Astrocyte (in vitro differentiated cells and primary cell): Measurements from ENCODE around the gene SPON1. TPM values are rescaled to one million over a fixed set of nuclear protein-coding genes. Genes with fewer than 3 reads are reported as not detected.
"Not testable (repeated sequence)": the region's sequence is repeated elsewhere in the genome, so short reads cannot be mapped to it uniquely, and the experiment has no call there.

Source experiments
- DNase-seq: peaks from one replicate; pipeline ENCODE4 v3.0.0-alpha.2; 2010; ENCODE audit warnings: low read depth
- FAIRE-seq: peaks from 2 replicates; lab custom pipeline; 2011; peaks lifted over from hg19 to GRCh38; lab: Jason Lieb, UNC
- H2AFZ ChIP-seq: 2 replicates; pipeline ENCODE4 v1.6.0; 2012; ENCODE audit warnings: low read depth, low read length, inconsistent platforms
- H3K27ac ChIP-seq: 2 replicates; pipeline ENCODE4 v1.5.1; 2011; ENCODE audit warnings: low read depth, low read length, inconsistent platforms
- H3K27me3 ChIP-seq: 2 replicates; pipeline ENCODE4 v1.6.0; 2011; ENCODE audit warnings: low read length, inconsistent platforms; ENCODE audit not compliant: insufficient read depth
- H3K36me3 ChIP-seq: 2 replicates; pipeline ENCODE4 v1.5.1; 2011; ENCODE audit warnings: low read length, inconsistent platforms; ENCODE audit not compliant: insufficient read depth
- H3K4me1 ChIP-seq: 2 replicates; pipeline ENCODE4 v1.5.1; 2011; ENCODE audit warnings: low read length, inconsistent platforms; ENCODE audit not compliant: insufficient read depth
- H3K4me2 ChIP-seq: 2 replicates; pipeline ENCODE4 v1.6.0; 2012; ENCODE audit warnings: low read length, inconsistent platforms
- H3K4me3 ChIP-seq: 2 replicates; pipeline ENCODE4 v1.5.1; 2011; ENCODE audit warnings: low read depth, mild to moderate bottlenecking, low read length, inconsistent platforms; ENCODE audit not compliant: insufficient read depth
- H3K79me2 ChIP-seq: 2 replicates; pipeline ENCODE4 v1.6.0; 2012; ENCODE audit warnings: mild to moderate bottlenecking, low read length, inconsistent platforms; ENCODE audit not compliant: insufficient read depth
- H3K9ac ChIP-seq: 2 replicates; pipeline ENCODE4 v1.6.0; 2012; ENCODE audit warnings: mild to moderate bottlenecking, low read length, inconsistent platforms
- H3K9me3 ChIP-seq: 2 replicates; pipeline ENCODE4 v1.5.1; 2012; ENCODE audit warnings: low read depth, mild to moderate bottlenecking, low read length, inconsistent platforms; ENCODE audit not compliant: insufficient read depth
- H4K20me1 ChIP-seq: 2 replicates; pipeline ENCODE4 v1.6.0; 2012; ENCODE audit warnings: low read length, inconsistent platforms; ENCODE audit not compliant: insufficient read depth
- H3K27ac Mint-ChIP-seq: one replicate; pipeline ENCODE4 v1.8.0; 2021; ENCODE audit warnings: mild to moderate bottlenecking, mixed read lengths; ENCODE audit not compliant: unreplicated experiment
- H3K27me3 Mint-ChIP-seq: one replicate; pipeline ENCODE4 v1.8.0; 2021; ENCODE audit warnings: low read depth, mixed read lengths; ENCODE audit not compliant: unreplicated experiment
- H3K36me3 Mint-ChIP-seq: one replicate; pipeline ENCODE4 v1.8.0; 2021; ENCODE audit warnings: low read depth, mixed read lengths; ENCODE audit not compliant: unreplicated experiment
- H3K4me1 Mint-ChIP-seq: one replicate; pipeline ENCODE4 v1.8.0; 2021; ENCODE audit warnings: low read depth, mixed read lengths; ENCODE audit not compliant: unreplicated experiment
- H3K4me3 Mint-ChIP-seq: one replicate; pipeline ENCODE4 v1.8.0; 2021; ENCODE audit warnings: mild to moderate bottlenecking, moderate library complexity, mixed read lengths; ENCODE audit not compliant: unreplicated experiment
- H3K9me3 Mint-ChIP-seq: one replicate; pipeline ENCODE4 v1.8.0; 2021; ENCODE audit warnings: mild to moderate bottlenecking, mixed read lengths; ENCODE audit not compliant: unreplicated experiment
- CTCF ChIP-seq: IDR thresholded peaks from 2 replicates; pipeline ENCODE4 v1.5.1; 2011; ENCODE audit warnings: low read depth, mild to moderate bottlenecking, inconsistent platforms, low read length, moderate library complexity; ENCODE audit not compliant: insufficient read depth
- EZH2 ChIP-seq: IDR thresholded peaks from 2 replicates; pipeline ENCODE4 v1.6.1; 2012; ENCODE audit warnings: mild to moderate bottlenecking, low read length, inconsistent platforms; ENCODE audit not compliant: insufficient read depth
- total RNA-seq: library from RNA; stranded (reverse); gene quantifications from 2 replicates; pipeline ENCODE4 v1.2.1, GENCODE V29; 2021

SPON1 gene
- total RNA-seq, 1 donor from 2014 or later = 2.0 TPM

DNA sequence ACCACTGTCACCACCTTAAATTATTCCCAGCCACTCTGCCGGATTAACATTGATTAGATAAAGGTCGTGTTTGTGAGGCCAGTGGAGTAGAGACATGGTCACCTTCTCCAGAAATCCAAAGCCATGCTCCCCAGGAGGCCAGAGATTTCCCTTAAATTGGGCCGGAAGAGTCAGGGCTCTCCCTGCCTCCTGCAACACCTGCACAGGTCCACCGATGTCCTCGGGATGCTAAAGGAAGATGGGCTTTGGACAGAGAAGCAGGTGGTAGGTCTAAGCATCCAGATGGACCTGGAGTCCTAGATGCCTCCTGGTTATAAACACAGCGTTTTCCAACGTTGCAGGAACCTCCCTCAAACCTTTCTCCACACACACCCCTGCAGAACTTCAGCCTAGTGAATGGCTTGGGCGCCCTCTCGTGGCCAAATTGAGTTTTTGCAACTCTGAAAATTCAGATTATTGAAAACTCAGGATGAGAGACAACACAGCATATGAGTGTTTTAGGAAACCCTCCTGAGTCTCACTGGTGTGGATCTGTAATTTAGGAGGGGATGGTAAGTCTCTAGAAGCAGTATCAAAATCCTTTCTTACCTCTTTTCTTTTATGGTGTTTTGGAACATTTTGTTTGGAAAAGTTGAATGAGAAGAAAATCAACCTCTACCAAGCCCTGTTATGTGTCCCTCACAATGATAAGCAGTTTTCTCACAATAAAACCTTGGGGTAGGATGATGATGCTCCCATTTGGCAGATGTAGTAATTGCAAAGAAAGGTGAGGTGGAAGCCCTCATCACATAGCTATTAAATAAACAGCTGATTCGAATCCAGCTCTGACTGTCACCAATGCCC lies 286.8 kb downstream of the SPON1 start:
- DNase-seq = peak; percentile 8
- Mint-ChIP-seq H3K9me3 (no peaks in the 10 kb centered on the region), H3K4me1 (no peaks in the 10 kb centered on the region), H3K4me3 (no peak overlapping the region), H3K27ac (no peak overlapping the region), H3K36me3 (no peaks in the 10 kb centered on the region), H3K27me3 (peaks cover 37% of the 10 kb centered on the region)
- Histone ChIP-seq H3K9ac (no peak overlapping the region), H2AFZ (no peak overlapping the region), H3K27me3 (peaks cover 31% of the 10 kb centered on the region), H3K4me2 (no peak overlapping the region), H3K9me3 (no peaks in the 10 kb centered on the region), H3K4me3 (no peak overlapping the region), H3K4me1 (no peaks in the 10 kb centered on the region), H3K79me2 (no peaks in the 10 kb centered on the region), H3K36me3 (no peaks in the 10 kb centered on the region), H4K20me1 (no peaks in the 10 kb centered on the region), H3K27ac (no peak overlapping the region)
- FAIRE-seq = peak; percentile 59
- TF ChIP-seq CTCF (peak; percentile 84), EZH2 (no peak)

DNA sequence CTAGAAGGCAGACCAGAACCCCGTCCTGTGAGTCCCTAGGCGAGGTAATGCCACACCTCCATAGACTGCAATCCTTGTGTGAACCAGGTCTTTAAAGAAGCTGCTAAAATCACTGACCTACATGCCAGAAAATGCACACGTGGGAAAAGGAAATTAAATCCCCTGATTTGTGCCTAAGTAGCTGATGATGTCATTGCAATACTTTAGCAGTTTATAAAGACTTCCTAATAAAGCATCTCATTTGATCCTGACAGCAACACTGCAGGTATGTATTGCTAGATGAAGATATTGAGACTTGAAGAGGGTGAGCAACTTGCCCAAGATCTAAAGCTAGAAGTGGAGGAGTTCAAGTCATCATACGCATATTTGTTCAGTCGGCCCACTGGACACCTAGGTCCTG lies 289.2 kb downstream of the SPON1 start:
- no peak overlapping the region for H3K4me3 Mint-ChIP-seq
- TF ChIP-seq EZH2 (no peak), CTCF (no peak)
- H3K4me1 Mint-ChIP-seq = peaks cover 5% of the 10 kb centered on the region
- H3K9ac ChIP-seq = no peak overlapping the region
- no peaks in the 10 kb centered on the region for H4K20me1 ChIP-seq
- H3K4me3 ChIP-seq = no peak overlapping the region
- FAIRE-seq (no peak), DNase-seq (no peak)
- H3K36me3 Mint-ChIP-seq = no peaks in the 10 kb centered on the region
- H3K36me3 ChIP-seq = no peaks in the 10 kb centered on the region
- no peak overlapping the region for H3K27ac Mint-ChIP-seq
- no peaks in the 10 kb centered on the region for H3K4me1 ChIP-seq
- no peaks in the 10 kb centered on the region for H3K79me2 ChIP-seq
- no peak overlapping the region for H3K27ac ChIP-seq
- no peak overlapping the region for H2AFZ ChIP-seq
- H3K4me2 ChIP-seq = no peak overlapping the region
- peaks cover 25% of the 10 kb centered on the region for H3K27me3 Mint-ChIP-seq
- no peaks in the 10 kb centered on the region for H3K9me3 ChIP-seq
- no peaks in the 10 kb centered on the region for H3K9me3 Mint-ChIP-seq
- peaks cover 23% of the 10 kb centered on the region for H3K27me3 ChIP-seq

DNA sequence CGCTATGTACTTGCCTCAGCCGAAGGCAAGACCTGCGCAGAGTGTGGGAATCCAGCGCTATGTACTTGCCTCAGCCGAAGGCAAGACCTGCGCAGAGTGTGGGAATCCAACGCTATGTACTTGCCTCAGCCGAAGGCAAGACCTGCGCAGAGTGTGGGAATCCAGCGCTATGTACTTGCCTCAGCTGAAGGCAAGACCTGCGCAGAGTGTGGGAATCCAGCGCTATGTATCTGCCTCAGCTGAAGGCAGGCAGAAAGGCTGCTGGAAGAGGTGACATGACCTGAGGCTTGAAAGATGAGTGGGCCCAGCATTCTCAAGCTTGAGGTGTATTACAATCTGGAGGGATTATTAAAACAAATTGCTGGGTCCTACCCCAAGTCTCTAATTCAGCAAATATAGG lies 290.0 kb downstream of the SPON1 start:
- H3K27ac Mint-ChIP-seq = not testable (repeated sequence)

More for the DNA sequence above, 290.0 kb downstream of the SPON1 start:
- not testable (repeated sequence) for H3K79me2 ChIP-seq, H3K36me3 Mint-ChIP-seq, H3K27ac ChIP-seq, H3K36me3 ChIP-seq, H3K4me1 Mint-ChIP-seq, H4K20me1 ChIP-seq, H3K9me3 Mint-ChIP-seq, H2AFZ ChIP-seq, H3K4me1 ChIP-seq, FAIRE-seq, H3K9ac ChIP-seq, H3K4me3 ChIP-seq, H3K9me3 ChIP-seq, H3K4me2 ChIP-seq, H3K4me3 Mint-ChIP-seq, DNase-seq
- peaks cover 22% of the 10 kb centered on the region for H3K27me3 Mint-ChIP-seq
- H3K27me3 ChIP-seq = peaks cover 22% of the 10 kb centered on the region
